GM23338 (cell line): Measurements from ENCODE around the gene TBC1D3B.

Source experiments
- JUNB ChIP-seq: IDR thresholded peaks from one replicate; pipeline ENCODE4 v1.6.1; 2016; ENCODE audit warnings: antibody characterized with exemption; ENCODE audit not compliant: unreplicated experiment
- POLR2AphosphoS5 ChIP-seq: IDR thresholded peaks from 2 replicates; pipeline ENCODE4 v1.6.1; 2016; ENCODE audit warnings: antibody characterized with exemption, low read depth
- TF ChIP-seq, protein P1 (sequence below), 2 experiments: fragments of 200-600 bp in 1 of 2; sonication (generic) in 1 of 2; conservative IDR thresholded peaks; 2 replicates each; pipeline versions ENCODE4 v1.5.1 to v1.6.1; 2016 to 2017; ENCODE audit warnings: antibody characterized with exemption in 2 of 2, low read depth in 2 of 2, mild to moderate bottlenecking in 2 of 2, moderate library complexity in 1 of 2

DNA sequence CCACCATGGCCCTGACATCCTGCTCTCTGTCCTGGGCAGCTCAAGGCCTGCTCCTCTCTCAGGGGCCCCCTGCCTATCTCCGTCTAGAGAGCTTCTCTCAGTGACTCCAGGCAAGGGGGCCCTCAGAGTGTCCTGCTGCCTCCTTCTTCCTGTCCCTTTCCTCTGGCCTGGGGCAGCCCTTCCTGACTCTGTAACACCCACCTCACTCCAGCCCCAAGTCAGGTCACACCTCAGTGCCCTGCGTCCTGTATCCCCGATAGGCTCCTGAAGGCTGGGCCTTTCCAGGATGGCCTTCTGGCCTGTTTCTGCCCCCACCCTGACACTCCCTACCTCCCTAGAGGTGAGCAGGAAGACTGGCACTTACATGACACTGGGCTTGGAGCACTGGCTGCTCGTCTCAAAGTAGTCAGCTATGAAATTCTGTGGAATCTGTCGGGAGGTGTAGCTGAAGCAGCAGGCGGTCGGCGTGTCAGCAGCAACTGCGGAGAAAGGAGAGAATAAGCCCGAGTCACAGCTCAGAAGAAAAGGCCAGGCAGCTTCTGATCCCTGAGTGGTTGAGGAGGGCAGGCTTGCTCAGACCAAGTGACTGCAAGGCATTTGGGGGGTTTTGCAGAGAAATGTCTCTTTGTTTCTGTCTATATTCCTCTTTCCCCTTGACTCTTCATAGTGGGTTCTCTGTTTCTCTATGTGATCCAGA, 19.1 kb upstream of the TBC1D3B start:
- TF ChIP-seq, protein P1, sequence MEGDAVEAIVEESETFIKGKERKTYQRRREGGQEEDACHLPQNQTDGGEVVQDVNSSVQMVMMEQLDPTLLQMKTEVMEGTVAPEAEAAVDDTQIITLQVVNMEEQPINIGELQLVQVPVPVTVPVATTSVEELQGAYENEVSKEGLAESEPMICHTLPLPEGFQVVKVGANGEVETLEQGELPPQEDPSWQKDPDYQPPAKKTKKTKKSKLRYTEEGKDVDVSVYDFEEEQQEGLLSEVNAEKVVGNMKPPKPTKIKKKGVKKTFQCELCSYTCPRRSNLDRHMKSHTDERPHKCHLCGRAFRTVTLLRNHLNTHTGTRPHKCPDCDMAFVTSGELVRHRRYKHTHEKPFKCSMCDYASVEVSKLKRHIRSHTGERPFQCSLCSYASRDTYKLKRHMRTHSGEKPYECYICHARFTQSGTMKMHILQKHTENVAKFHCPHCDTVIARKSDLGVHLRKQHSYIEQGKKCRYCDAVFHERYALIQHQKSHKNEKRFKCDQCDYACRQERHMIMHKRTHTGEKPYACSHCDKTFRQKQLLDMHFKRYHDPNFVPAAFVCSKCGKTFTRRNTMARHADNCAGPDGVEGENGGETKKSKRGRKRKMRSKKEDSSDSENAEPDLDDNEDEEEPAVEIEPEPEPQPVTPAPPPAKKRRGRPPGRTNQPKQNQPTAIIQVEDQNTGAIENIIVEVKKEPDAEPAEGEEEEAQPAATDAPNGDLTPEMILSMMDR (conservative IDR thresholded peaks at IDR 0.05; ENCODE audit: low read depth in 2 of 2), result no peak
- TF ChIP-seq POLR2AphosphoS5, result no peak
- no peak for TF ChIP-seq JUNB
